Stimulated activated CD8-positive, alpha-beta memory T cell treated with anti-CD3 and anti-CD28 coated beads, Interleukin-15, amount 100 ng/mL, for 1 hour (primary cell): ENCODE measurements around the gene NXF3.
"Not testable (repeated sequence)": the region's sequence is repeated elsewhere in the genome, so short reads cannot be mapped to it uniquely, and the experiment has no call there.

Experiments
- DNase-seq: peaks from one replicate; pipeline ENCODE4 v3.0.0-alpha.2; 2020; ENCODE audit warnings: low read depth

NXF3 gene, protein sequence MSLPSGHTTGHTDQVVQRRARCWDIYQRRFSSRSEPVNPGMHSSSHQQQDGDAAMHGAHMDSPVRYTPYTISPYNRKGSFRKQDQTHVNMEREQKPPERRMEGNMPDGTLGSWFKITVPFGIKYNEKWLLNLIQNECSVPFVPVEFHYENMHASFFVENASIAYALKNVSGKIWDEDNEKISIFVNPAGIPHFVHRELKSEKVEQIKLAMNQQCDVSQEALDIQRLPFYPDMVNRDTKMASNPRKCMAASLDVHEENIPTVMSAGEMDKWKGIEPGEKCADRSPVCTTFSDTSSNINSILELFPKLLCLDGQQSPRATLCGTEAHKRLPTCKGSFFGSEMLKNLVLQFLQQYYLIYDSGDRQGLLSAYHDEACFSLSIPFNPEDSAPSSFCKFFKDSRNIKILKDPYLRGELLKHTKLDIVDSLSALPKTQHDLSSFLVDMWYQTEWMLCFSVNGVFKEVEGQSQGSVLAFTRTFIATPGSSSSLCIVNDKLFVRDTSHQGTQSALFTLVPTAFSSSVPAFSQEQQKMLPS

DNA sequence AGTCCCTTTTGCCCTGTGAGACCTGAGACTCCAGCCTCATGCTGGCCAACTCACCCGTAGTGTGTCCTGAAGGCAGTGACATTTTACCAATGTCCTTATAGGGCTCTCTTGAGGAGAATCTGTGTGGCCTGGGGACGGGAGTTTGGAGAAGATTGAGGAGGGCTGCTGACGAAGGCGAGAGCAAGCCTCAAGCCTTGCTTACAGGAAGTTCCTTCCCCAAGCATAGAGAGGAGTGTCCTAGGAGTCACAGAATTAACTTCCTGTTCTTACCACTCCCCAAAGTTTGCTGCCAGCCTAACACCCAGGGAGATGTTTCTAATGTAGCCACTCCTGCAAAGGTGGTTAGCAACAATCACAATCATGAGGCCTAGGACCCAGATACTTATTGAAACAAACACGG, at the start of gene NXF3:
TSS of gene NXF3 (minus strand) at position 202 of the 400 bp plus-strand sequence. CDS start at position 82, 120 bp downstream.
- no peak for DNase-seq

DNA sequence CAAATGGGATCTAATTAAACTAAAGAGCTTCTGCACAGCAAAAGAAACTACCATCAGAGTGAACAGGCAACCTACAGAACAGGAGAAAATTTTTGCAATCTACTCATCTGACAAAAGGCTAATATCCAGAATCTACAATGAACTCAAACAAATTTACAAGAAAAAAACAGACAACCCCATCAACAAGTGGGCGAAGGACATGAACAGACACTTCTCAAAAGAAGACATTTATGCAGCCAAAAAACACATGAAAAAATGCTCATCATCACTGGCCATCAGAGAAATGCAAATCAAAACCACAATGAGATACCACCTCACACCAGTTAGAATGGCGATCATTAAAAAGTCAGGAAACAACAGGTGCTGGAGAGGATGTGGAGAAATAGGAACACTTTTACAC, 43.6 kb upstream of the NXF3 start:
- DNase-seq, result not testable (repeated sequence)

DNA sequence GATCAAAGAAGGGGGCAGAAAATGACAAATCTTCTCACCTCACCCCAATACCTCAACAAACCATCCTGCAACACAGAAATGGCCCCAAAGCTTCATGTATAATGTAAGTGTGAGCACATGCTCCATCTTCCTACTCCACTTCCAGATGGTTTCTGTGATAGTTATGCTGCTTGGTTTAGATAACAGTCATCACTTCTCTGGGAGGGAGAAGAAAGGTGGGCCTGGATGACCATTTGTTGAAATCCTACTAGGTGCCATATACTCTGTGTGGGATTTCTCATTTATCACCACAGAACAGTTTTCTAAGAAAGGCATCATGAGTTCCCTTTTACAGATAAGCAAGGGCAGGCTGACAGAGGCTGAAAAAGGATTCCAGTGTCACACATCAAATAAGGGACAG, 31.3 kb upstream of the NXF3 start:
- no peak for DNase-seq

DNA sequence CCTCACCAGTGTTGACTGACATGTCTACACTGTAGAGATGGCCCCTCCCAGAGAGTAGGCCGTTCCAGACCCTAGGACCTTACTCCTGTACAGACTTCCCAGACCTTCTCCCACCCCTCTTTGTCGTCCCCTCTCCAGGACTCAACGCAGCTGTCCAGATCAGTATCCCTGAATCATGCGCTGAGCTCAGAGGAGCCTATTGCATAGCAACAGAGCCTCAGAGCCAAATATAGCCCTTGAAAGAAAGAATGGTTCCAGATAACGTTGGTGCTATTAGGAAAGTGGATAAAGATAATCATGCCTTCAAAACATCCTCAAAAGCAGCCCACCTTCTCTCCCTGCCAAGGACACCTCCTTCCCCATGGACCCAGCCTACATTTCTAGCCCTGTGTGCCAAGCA, 27.8 kb upstream of the NXF3 start:
- no peak for DNase-seq

DNA sequence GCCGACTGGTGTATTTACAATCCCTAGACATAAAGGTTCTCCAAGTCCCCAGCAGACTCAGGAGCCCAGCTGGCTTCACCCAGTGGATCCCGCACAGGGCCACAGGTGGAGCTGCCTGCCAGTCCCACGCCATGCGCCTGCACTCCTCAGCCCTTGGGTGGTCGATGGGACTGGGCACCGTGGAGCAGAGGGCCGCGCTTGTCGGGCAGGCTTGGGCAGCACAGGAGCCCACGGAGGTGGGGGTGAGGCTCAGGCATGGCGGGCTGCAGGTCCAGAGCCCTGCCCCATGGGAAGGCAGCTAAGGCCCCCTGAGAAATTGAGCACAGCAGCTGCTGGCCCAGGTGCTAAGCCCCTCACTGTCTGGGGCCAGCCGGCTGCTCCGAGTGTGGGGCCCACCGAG, 24.0 kb upstream of the NXF3 start:
- DNase-seq, result not testable (repeated sequence)

DNA sequence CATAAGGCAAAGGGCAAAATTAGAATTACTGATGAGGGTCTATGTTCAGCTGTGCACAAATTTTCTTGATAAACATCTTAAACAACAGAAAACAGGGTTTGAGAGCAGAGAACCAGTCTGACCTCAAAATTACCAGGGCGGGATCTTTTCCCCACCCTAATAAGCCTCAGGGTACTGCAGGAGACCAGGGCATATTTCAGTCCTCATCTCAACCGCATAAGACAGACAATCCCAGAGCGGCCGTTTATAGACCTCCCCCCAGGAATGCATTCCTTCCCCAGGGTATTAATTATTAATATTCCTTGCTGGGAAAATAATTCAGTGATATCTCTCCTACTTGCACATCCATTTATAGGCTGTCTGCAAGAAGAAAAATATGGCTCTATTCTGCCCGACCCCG, 16.6 kb upstream of the NXF3 start:
- not testable (repeated sequence) for DNase-seq

DNA sequence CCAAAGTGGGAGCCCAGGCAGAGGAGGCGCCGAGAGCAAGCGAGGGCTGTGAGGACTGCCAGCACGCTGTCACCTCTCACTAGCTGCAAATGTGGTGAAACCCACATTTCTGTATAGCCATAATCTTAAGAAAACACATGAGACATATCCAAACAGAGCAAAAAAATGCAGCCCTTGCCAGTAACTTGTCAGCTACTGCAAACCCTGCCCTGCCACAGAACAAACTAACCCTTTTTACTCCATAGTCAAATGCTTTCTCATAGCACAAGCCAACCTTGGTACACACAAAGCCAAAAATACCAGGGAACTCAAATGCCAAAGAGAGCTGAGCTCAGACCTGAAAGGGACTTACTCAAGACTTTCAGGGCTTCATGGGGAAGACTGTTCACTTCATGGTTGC, 14.9 kb upstream of the NXF3 start:
- no peak for DNase-seq

DNA sequence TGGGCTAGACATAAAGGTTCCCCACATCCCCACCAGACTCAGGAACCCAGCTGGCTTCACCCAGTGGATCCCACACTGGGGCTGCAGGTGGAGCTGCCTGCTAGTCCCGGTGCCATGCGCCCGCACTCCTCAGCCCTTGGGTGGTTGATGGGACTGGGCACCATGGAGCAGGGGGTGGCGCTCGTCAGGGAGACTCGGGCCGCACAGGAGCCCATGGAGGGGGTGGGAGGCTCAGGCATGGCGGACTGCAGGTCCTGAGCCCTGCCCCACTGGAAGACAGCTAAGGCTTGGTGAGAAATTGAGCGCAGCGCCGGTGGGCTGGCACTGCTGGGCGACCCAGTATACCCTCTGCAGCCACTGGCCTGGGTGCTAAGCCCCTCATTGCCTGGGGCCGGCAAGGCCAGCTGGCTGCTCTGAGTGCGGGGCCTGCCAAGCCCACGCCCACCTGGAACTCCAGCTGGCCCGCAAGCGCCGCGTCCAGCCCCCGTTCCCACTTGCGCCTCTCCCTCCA, 14.3 kb upstream of the NXF3 start:
- DNase-seq, result not testable (repeated sequence)

DNA sequence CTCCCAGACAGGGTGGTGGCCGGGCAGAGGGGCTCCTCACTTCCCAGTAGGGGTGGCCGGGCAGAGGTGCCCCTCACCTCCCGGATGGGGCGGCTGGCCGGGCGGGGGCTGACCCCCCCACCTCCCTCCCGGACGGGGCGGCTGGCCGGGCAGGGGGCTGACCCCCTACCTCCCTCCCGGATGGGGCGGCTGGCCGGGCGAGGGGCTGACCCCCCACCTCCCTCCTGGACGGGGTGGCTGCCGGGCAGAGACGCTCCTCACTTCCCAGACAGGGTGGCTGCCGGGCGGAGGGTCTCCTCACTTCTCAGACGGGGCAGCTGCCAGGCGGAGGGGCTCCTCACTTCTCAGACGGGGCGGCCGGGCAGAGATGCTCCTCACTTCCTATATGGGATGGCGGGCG, 11.4 kb upstream of the NXF3 start:
- DNase-seq, result not testable (repeated sequence)

DNA sequence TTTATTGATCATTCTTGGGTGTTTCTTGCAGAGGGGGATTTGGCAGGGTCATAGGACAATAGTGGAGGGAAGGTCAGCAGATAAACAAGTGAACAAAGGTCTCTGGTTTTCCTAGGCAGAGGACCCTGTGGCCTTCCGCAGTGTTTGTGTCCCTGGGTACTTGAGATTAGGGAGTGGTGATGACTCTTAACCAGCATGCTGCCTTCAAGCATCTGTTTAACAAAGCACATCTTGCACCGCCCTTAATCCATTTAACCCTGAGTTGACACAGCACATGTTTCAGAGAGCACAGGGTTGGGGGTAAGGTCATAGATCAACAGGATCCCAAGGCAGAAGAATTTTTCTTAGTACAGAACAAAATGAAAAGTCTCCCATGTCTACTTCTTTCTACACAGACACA, 10.9 kb upstream of the NXF3 start:
- not testable (repeated sequence) for DNase-seq

DNA sequence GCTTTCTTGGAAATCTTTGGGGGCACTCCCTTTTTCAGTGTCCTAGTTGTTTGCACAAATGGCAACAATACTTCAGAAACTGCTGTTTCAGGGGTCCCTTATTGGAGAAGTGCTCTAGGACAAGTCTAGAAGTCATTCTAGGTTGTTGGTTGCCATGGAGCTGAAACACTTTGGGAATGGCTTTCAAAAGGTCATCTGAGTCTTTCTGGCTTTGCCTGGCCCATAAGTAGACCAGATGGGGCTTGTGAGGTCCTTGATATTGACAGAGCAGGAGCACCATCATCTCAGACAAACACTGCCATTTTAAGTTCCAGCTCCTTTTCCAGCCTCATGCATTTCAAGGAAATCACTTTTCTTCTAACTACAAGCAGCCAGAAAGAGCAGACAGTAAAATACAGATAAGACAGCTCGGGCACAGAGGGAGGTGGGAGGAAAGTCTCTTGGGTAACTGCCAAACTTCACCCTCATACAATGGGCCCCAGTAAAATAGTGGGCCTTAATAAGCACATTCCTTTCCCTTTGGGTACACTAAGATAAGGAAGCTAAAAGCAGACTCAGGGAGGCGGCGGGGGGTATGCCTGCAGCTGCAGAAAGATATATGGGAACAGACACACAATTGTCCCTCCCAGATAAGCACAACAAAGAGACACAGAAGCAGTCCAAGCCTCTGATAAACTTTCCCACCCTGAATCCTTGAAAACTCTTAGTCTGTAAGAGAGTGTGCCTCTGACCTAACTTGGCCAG, 8.5 kb upstream of the NXF3 start:
- no peak for DNase-seq

DNA sequence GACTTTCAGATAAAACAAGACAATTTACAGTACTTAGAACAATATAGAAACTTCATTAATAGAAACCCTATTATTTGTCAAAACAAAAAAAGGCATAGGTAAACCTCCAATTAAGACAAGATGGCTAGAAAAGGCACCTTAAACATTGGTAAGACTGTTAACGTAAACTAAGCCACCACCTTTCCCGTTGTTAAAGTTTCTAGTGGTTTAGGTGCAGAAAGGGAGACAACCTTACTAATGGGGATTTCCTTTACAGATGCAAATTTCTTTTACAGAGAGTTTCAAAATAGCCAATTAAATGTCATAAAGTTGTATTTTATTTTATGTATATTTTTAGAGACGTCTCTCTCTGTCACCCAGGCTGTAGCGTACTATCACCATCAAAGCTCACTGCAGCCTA, 7.5 kb upstream of the NXF3 start:
- no peak for DNase-seq

DNA sequence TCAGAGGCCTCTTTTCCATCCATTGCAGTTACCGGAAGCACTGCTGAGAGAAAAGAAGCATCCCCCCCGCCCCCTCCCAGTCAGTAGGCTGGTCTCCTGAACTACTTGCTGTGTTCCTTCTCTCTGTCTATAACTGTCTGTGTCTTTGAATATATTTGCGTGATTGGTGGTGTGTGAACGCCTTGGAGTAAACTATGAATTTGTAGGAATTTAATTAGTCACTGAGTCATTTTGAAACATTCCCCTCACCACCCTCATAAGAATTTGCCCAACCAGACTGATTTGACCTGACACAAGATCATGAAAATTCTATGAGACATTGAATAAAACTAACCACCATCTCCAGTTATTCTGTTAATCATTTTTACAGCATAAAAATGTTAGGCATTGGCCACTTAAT, 6.7 kb upstream of the NXF3 start:
- no peak for DNase-seq

DNA sequence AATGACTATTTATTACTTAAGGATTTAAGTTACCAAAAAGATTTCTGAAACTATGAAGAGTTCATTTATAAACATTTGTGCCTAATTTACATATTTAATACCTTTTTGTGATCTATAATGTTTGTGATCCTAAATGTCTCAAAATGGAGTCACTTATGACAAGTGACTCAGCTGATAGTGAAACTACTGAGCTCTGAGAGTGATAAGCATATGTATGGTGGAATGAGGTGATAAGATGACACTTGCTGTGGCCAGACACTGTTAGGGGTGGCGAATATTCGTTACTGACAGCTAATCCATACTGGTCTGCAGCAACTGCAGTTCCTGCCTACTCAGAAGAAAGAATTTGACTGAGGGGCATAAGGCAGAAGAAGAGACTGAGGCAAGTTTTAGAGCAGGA, 5.5 kb upstream of the NXF3 start:
- no peak for DNase-seq

DNA sequence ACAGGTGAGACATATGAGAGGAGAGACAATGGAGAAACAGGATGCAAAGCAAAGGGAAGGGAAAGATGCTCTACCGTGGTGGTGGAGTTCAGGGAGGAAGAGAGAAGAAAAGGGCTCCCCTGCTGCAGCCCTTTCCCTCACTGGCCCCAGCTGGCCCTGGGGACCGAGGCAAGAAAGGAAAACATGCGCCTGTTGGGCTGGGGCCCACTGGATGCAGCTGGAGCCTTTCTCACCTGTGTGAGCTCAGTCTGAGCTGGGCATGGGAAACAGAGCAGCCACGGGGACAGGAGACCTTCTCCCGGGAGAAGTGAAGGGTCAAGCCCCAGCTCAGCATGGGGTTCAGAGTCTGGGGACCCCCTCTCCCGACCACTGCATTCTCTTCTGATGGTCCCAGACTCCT, 11.9 kb downstream of the NXF3 start:
- DNase-seq, result no peak

DNA sequence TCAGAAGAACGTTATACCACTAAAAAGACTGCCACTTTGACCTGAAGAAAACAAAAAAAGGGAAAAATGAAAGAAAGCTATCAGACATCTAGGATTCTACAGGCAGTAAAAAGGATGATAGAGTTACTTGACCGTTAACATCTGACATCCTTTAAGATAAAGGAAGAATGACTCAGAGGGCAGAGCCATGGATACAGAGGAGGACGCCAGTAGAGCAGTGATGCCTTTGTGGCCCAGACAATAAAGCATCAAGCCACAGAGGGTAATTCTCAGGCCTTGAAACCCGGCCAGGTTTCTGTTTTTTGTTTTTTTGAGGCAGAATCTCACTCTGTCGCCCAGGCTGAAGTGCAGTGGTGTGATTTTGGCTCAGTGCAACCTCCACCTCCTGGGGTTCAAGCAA, 19.5 kb downstream of the NXF3 start:
- DNase-seq, result no peak

DNA sequence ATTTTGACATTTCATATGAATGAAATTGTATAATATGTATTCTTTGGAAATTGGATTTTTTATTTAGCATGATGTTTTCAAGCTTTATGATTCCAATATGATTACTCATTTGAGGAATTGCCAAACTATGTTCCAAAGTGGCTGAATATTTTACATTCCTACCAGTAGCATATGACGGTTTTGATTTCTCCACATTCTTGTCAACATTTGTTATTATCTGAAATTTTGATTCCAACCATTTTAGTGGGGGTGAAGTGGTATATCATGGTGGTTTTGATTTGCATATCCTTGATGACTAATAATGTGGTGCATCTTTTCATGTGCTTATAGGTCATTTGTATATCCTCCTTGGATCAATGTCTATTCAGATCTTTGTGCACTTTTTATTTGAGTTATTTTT, 26.3 kb downstream of the NXF3 start:
- no peak for DNase-seq

DNA sequence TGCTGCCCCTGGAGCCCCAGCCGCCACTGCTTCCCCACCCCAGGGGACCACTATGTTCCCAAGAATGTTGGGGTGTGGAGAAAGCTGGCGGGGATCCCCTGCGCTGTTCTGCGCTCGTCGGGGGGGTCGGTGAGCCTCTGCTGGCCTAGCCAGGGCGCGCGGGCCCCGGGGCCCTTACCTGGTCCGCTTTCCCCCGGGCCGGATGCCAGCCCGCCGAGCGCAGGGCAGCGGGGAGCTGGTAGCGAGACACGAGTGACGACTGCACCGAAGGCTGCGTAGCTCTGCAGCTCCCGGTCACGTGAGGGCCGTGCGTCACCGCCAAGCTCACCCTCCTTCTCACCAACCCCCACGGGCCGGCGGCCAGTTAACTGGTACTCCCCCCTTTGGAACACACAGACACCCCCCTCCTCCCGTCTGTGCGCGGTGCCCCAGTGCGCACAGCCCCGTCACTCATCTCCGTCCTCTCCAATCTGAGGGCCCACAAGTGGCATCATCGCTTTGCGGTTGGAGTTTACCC, 29.0 kb downstream of the NXF3 start, which contains the start of gene BEX1:
TSS of gene BEX1 (minus strand) at position 254 of the 517 bp plus-strand sequence. CDS start 897 bp downstream, outside the sequence.
- no peak for DNase-seq

DNA sequence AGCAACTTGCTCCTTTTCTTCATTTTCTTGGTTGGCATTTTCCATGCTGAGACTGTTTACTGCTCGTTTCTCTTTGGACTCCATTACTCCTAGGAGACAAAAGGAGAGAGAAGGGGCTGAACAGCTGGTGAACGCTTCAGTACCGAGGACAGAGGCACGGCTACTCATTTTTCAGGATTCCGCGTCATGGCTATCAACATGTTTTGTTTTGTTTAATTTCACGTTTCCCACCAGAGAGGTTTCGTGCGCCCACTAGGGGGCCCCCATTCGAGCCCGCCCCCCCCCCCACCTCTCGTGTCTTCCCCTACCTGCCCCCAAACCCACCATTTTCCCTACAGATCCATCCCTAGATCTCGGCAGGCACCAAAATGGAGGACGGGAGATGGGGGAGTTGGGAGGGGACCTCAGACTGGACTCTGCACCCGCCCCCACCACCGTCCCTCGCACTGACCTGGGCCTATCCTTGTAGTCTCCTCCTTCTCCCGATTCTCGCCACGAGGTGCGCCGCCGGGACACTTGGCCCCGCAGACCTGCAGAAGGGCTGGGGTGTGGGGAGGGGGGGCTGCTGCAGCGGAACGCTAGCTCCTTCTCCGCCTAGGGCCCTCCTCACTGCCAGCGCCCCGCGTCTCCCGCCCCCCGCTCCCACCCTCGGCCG, 29.6 kb downstream of the NXF3 start:
- no peak for DNase-seq

DNA sequence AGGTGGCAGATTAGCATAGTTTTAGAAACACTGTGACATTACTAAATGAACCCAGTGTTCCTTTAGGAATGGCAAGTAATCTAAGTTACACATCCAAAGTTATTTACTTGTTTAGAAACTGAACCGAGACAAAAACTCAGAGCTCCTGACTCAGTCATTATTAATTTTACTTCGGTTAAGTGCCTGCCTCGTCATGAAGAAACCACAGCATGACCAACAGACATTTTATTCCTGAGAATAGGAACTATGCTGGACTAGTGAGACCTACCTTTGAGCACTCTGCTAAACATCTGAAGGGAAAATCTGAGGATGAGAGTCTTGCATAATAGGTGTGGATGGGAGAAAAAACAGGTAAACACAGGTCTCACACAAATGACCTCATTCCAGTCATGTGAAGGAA, 31.5 kb downstream of the NXF3 start:
- DNase-seq, result no peak

DNA sequence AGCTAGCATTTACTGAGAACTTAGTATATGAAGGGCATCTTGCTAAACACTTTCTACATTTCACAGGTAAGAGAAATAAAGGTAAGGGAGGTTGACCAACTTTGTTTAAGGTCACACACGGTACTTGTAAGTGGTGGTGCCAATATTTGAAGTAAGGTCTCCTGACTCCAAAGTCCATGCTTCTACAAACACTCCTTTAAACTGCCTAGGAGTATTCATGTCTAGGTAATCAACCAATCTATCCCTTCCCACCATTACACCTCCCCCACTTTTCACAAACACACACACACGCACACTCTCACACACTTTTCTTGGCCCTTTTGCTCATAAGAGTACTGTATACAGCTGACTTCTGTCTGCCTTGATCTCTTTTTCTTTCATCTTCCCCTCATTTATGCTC, 36.0 kb downstream of the NXF3 start:
- no peak for DNase-seq

DNA sequence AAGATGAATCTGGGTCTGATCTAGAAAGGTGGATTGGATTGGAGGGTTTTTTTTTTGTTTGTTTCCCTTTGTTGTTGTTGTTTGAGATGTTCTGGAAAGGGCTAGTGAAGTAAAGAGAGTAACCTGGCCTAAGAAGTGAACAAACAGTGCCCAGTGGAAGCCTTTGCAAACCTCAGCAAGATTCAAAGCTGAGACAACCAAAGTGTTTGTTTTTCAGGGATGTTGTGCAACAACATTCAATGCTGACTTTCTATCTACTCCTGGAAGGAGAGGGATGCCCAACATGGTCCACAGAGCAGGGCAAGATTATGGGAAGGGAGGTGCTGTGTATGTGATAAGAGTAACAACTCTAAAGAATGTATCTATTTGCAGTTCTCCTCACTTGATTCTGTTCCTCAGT, 40.3 kb downstream of the NXF3 start:
- no peak for DNase-seq
